Endothelial cell of umbilical vein (primary cell): ENCODE data around the gene P4HB. TPM values are rescaled to one million over a fixed set of nuclear protein-coding genes. Genes with fewer than 3 reads are reported as not detected.

ENCODE experiments used
- BruUV-seq: library from RNA; stranded (reverse); fragments of 400-500 nt; replicated peaks from 2 replicates; lab custom pipeline; 2021; lab: Mats Ljungman, UMichigan
- CTCF ChIA-PET: fragments of 300-600, 350-600 bp; sonication (Branson Sonifier 250); formaldehyde crosslinking; loops from one replicate; lab custom pipeline; 2021; ENCODE audit warnings: antibody characterized with exemption, inconsistent platforms; lab: Charles Lee
- POLR2A ChIA-PET: fragments of 300-600, 350-600 bp; sonication (Branson Sonifier 250); formaldehyde crosslinking; loops from one replicate; lab custom pipeline; 2021; ENCODE audit warnings: antibody characterized with exemption, inconsistent platforms; lab: Charles Lee
- DNase-seq: peaks from one replicate; pipeline ENCODE4 v3.0.0-alpha.2; 2011; ENCODE audit warnings: low read depth, low spot score
- FAIRE-seq: peaks from 2 replicates; lab custom pipeline; 2011; peaks lifted over from hg19 to GRCh38; lab: Jason Lieb, UNC
- H2AFZ ChIP-seq: 2 replicates; pipeline ENCODE4 v1.6.0; 2012; ENCODE audit warnings: low read depth, low read length, control low read depth, inconsistent platforms
- H3K27ac ChIP-seq: 2 replicates; pipeline ENCODE4 v1.5.1; 2011; ENCODE audit warnings: low read depth, mild to moderate bottlenecking, control low read depth, low read length, moderate library complexity; ENCODE audit not compliant: insufficient read depth
- H3K27me3 ChIP-seq, 2 experiments: 2 replicates each; pipeline versions ENCODE4 v1.6.0 to v1.6.1; 2011; ENCODE audit warnings: low read length in 2 of 2, mixed read lengths in 1 of 2; ENCODE audit not compliant: control insufficient read depth in 2 of 2, insufficient read depth in 2 of 2
- H3K36me3 ChIP-seq, 2 experiments: 2 replicates in 1 of 2; 3 replicates in 1 of 2; pipeline ENCODE4 v1.5.1; 2011; ENCODE audit warnings: low read length in 2 of 2, mild to moderate bottlenecking in 1 of 2, moderate library complexity in 1 of 2; ENCODE audit not compliant: control insufficient read depth in 2 of 2, insufficient read depth in 2 of 2; ENCODE audit errors: extremely low read depth in 1 of 2
- H3K4me1 ChIP-seq: 3 replicates; pipeline ENCODE4 v1.5.1; 2011; ENCODE audit warnings: mild to moderate bottlenecking, low read length; ENCODE audit not compliant: control insufficient read depth, insufficient read depth; ENCODE audit errors: extremely low read depth
- H3K4me2 ChIP-seq: 2 replicates; pipeline ENCODE4 v1.6.1; 2011; ENCODE audit warnings: low read length, control low read depth, mixed read lengths; ENCODE audit not compliant: insufficient read depth
- H3K4me3 ChIP-seq, 3 experiments: fragments of 200-600 bp in 1 of 3; sonication (generic), shearing (Covaris generic) in 1 of 3; replicated peaks in 1 of 3; 2 replicates each; pipeline ENCODE4 v1.5.1; 2011 to 2016; ENCODE audit warnings: control low read depth in 3 of 3, low read length in 3 of 3, mild to moderate bottlenecking in 2 of 3, inconsistent platforms in 1 of 3, low read depth in 1 of 3, moderate library complexity in 1 of 3; ENCODE audit not compliant: insufficient read depth in 1 of 3
- H3K79me2 ChIP-seq: 2 replicates; pipeline ENCODE4 v1.6.0; 2012; ENCODE audit warnings: low read length, inconsistent platforms; ENCODE audit not compliant: control insufficient read depth, insufficient read depth
- H3K9ac ChIP-seq: replicated peaks from 2 replicates; pipeline ENCODE3; 2011; ENCODE audit warnings: low read length, control low read depth; ENCODE audit not compliant: insufficient read depth; ENCODE audit errors: extremely low read depth
- H3K9me1 ChIP-seq: replicated peaks from 3 replicates; pipeline ENCODE4 v1.6.0; 2011; ENCODE audit warnings: mild to moderate bottlenecking, low read length; ENCODE audit not compliant: control insufficient read depth, insufficient read depth; ENCODE audit errors: extremely low read depth
- H3K9me3 ChIP-seq: replicated peaks from 2 replicates; pipeline ENCODE4 v1.5.1; 2012; ENCODE audit warnings: low read length, inconsistent platforms; ENCODE audit not compliant: control insufficient read depth, insufficient read depth
- H4K20me1 ChIP-seq: replicated peaks from 2 replicates; pipeline ENCODE3; 2011; ENCODE audit warnings: mild to moderate bottlenecking, low read length; ENCODE audit not compliant: control insufficient read depth, insufficient read depth; ENCODE audit errors: extremely low read depth
- EZH2 ChIP-seq: IDR thresholded peaks from 2 replicates; pipeline ENCODE4 v1.6.1; 2012; ENCODE audit warnings: borderline replicate concordance, low read depth, mild to moderate bottlenecking, moderate library complexity, low read length, inconsistent platforms; ENCODE audit not compliant: severe bottlenecking
- FOS ChIP-seq: IDR thresholded peaks from 2 replicates; pipeline ENCODE4 v1.6.1; 2011; ENCODE audit warnings: mild to moderate bottlenecking, low read length, moderate library complexity, borderline replicate concordance; ENCODE audit not compliant: insufficient read depth
- GATA2 ChIP-seq: IDR thresholded peaks from 2 replicates; pipeline ENCODE4 v1.7.0; 2011; ENCODE audit warnings: low read depth, mild to moderate bottlenecking, moderate library complexity, mixed read lengths, low read length; ENCODE audit not compliant: insufficient read length, insufficient read depth
- JUN ChIP-seq: IDR thresholded peaks from 2 replicates; pipeline ENCODE4 v1.6.1; 2011; ENCODE audit warnings: borderline replicate concordance, low read depth; ENCODE audit not compliant: insufficient read length, insufficient read depth
- MYC ChIP-seq: IDR thresholded peaks from one replicate; pipeline ENCODE4 v1.6.1; 2011; ENCODE audit warnings: mild to moderate bottlenecking, low read depth, low read length
- POLR2A ChIP-seq: IDR thresholded peaks from 2 replicates; pipeline ENCODE4 v1.6.1; 2012; ENCODE audit warnings: low read depth, mild to moderate bottlenecking, control low read depth, low read length
- POLR2AphosphoS5 ChIP-seq: IDR thresholded peaks from 2 replicates; pipeline ENCODE4 v1.6.1; 2012; ENCODE audit warnings: low read depth, mild to moderate bottlenecking, control low read depth, low read length, moderate library complexity; ENCODE audit not compliant: insufficient read depth
- dilution Hi-C: fragments of 300-500 bp; cut with MboI; formaldehyde crosslinking; loops from one replicate; pipeline ENCODE4 v1.15.0; 2019; ENCODE audit warnings: low sequenced_read_pairs; ENCODE audit not compliant: extremely low pct_ligation_motif_present
- intact Hi-C: fragments of 100-400 bp; cut with micrococcal nuclease; formaldehyde crosslinking; loops from one replicate; pipeline ENCODE4 v1.10.0; 2022
- polyA plus RNA-seq, 4 experiments: library from polyadenylated mRNA; depleted of rRNA in 3 of 4; stranded (reverse) in 3 of 4; unstranded in 1 of 4; fragments of >200 nt; gene quantifications; 2 replicates each; pipeline versions ENCODE4 v1.2.1 to v1.2.3, GENCODE V29; 2011 to 2012; ENCODE audit warnings: missing spikeins in 1 of 4
- total RNA-seq: library from RNA; stranded (reverse); gene quantifications from 2 replicates; pipeline ENCODE4 v1.2.3, GENCODE V29; 2021
- TF ChIP-seq, protein P1 (sequence below), 2 donors: IDR thresholded peaks; 1 replicate in 1 of 2; 2 replicates in 1 of 2; pipeline ENCODE4 v1.5.1; 2011; ENCODE audit warnings: low read length in 2 of 2, mild to moderate bottlenecking in 2 of 2, moderate library complexity in 2 of 2, control low read depth in 1 of 2, inconsistent platforms in 1 of 2, low read depth in 1 of 2; ENCODE audit not compliant: insufficient read depth in 1 of 2; ENCODE audit errors: extremely low read depth in 1 of 2
- TF ChIP-seq, protein P2 (sequence below): IDR thresholded peaks from 2 replicates; pipeline ENCODE4 v1.6.1; 2011; ENCODE audit not compliant: insufficient read depth, insufficient read length

P4HB gene
- total and polyA plus RNA-seq, 2 donors (not counting 3 experiments of a cell fraction or from before 2014, with no cell fraction given) = 201 to 988 TPM

DNA sequence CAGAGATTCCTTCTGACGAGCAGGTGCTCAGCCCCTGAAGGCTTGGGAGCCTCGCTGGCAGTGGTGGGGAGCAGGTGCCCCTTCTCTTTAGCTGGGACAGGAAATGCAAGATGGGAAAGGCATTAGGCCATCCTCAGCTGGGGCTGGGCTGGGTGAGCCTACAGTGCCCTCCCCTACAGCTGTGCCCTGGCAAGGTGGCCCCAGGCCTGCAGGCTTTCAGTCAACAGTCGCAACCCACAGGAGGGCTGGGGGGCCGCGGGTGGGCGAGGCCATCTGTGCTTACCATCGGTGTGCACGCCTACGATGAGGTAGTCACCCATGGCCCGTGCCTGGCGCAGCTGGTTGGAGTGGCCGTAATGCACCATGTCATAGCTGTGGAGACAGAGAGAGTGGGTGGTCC, 48.9 kb upstream of the P4HB start:
- Histone ChIP-seq H3K36me3 (peaks cover 7 to 12% of the 10 kb centered on the region in 2 experiments), H3K79me2 (no peaks in the 10 kb centered on the region), H3K9me3 (no peaks in the 10 kb centered on the region), H3K4me3 (no peak overlapping the region), H3K4me1 (peaks cover 6% of the 10 kb centered on the region), H3K9ac (no peak overlapping the region), H3K27me3 (no peaks in the 10 kb centered on the region), H3K27ac (no peak overlapping the region), H2AFZ (no peak overlapping the region), H3K9me1 (no peaks in the 10 kb centered on the region), H3K4me2 (no peak overlapping the region), H4K20me1 (no peaks in the 10 kb centered on the region)
- dilution Hi-C loops (no loop called here), intact Hi-C loops (no loop called here)
- no peak for DNase-seq
- POLR2A ChIA-PET = no interaction called here
- CTCF ChIA-PET = interaction anchor here (1.7 kb wide), 1 partner anchor 15 kb away, joined by 4 read pairs; no protein-coding TSS in a partner anchor
- no peak for FAIRE-seq
- TF ChIP-seq MYC (no peak), POLR2AphosphoS5 (no peak), POLR2A (no peak), EZH2 (no peak), FOS (no peak), GATA2 (no peak), JUN (no peak)
- TF ChIP-seq, protein P1, sequence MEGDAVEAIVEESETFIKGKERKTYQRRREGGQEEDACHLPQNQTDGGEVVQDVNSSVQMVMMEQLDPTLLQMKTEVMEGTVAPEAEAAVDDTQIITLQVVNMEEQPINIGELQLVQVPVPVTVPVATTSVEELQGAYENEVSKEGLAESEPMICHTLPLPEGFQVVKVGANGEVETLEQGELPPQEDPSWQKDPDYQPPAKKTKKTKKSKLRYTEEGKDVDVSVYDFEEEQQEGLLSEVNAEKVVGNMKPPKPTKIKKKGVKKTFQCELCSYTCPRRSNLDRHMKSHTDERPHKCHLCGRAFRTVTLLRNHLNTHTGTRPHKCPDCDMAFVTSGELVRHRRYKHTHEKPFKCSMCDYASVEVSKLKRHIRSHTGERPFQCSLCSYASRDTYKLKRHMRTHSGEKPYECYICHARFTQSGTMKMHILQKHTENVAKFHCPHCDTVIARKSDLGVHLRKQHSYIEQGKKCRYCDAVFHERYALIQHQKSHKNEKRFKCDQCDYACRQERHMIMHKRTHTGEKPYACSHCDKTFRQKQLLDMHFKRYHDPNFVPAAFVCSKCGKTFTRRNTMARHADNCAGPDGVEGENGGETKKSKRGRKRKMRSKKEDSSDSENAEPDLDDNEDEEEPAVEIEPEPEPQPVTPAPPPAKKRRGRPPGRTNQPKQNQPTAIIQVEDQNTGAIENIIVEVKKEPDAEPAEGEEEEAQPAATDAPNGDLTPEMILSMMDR (IDR thresholded peaks at IDR 0.05; ENCODE audit: extremely low read depth in 1 of 2, insufficient read depth in 1 of 2, low read depth in 1 of 2, low read length in 2 of 2) = no peak
- TF ChIP-seq, protein P2, sequence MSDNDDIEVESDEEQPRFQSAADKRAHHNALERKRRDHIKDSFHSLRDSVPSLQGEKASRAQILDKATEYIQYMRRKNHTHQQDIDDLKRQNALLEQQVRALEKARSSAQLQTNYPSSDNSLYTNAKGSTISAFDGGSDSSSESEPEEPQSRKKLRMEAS = no peak
- BruUV-seq = no TSS peak
